ENCODE results near the gene PNPLA7.

GRCh38 chr9:137501457-137501856 is 48.7 kb downstream of the PNPLA7 start:
- TF ChIP-seq POLR2A (IDR thresholded peaks at IDR 0.05; ENCODE audit: control extremely low read depth in 1 of 2, low read depth in 2 of 2, low read length in 2 of 2): no peak
- TF ChIP-seq E2F6 (IDR thresholded peaks at IDR 0.05): no peak
- no peak for TF ChIP-seq CHD1 (IDR thresholded peaks at IDR 0.05; ENCODE audit: low read depth, low read length)
- no peak for TF ChIP-seq KDM4A (IDR thresholded peaks at IDR 0.05; ENCODE audit: low read depth, low read length, severe bottlenecking)
- no peak for TF ChIP-seq CEBPB (IDR thresholded peaks at IDR 0.05; ENCODE audit: low read depth, low read length)

Measured in H1 (cell line).